HG03159 (cell line): Measurements from ENCODE around the gene TRIM17.

Experiments used
- ATAC-seq: cut with Tn5 transposase; IDR thresholded peaks from one replicate; pipeline ENCODE4 v1.9.1; 2021; ENCODE audit warnings: mild to moderate bottlenecking, moderate library complexity; ENCODE audit not compliant: unreplicated experiment

Gene TRIM17

GRCh38 chr1:228385232-228385631 is 31.4 kb downstream of the TRIM17 start:
- no peak for ATAC-seq

- ATAC-seq, result no peak
These were observed 32.9 kb downstream of the TRIM17 start for GRCh38 chr1:228383773-228384172.

- ATAC-seq, result no peak
These were observed 35.3 kb downstream of the TRIM17 start for GRCh38 chr1:228381356-228381755.

GRCh38 chr1:228379666-228380065 is 37.0 kb downstream of the TRIM17 start:
- ATAC-seq, result no peak

GRCh38 chr1:228378873-228379460 is 37.7 kb downstream of the TRIM17 start:
- ATAC-seq, result no peak

GRCh38 chr1:228378090-228378872 is 38.4 kb downstream of the TRIM17 start:
- no peak for ATAC-seq

GRCh38 chr1:228377664-228378089 is 39.0 kb downstream of the TRIM17 start:
- no peak for ATAC-seq

- ATAC-seq, result no peak
These were observed 39.7 kb downstream of the TRIM17 start for GRCh38 chr1:228376651-228377631.

GRCh38 chr1:228376262-228376628 is 40.4 kb downstream of the TRIM17 start:
- ATAC-seq, result no peak

- no peak for ATAC-seq
These were observed 40.9 kb downstream of the TRIM17 start for GRCh38 chr1:228375578-228376261.

- ATAC-seq, result no peak
These were observed 41.7 kb downstream of the TRIM17 start for GRCh38 chr1:228374711-228375577.

GRCh38 chr1:228373681-228374571 is 42.7 kb downstream of the TRIM17 start:
- ATAC-seq, result no peak

- no peak for ATAC-seq
These were observed 43.5 kb downstream of the TRIM17 start for GRCh38 chr1:228373004-228373680.

GRCh38 chr1:228372183-228373003 is 44.3 kb downstream of the TRIM17 start:
- no peak for ATAC-seq

GRCh38 chr1:228371741-228372182 is 44.9 kb downstream of the TRIM17 start:
- no peak for ATAC-seq

GRCh38 chr1:228370941-228371740 is 45.5 kb downstream of the TRIM17 start:
- no peak for ATAC-seq
